Body of pancreas (tissue), 4 donors: ENCODE measurements around the gene ARFRP1. TPM values are rescaled to one million over a fixed set of nuclear protein-coding genes. Genes with fewer than 3 reads are reported as not detected.

Source experiments
- ATAC-seq: fragments of 150-250 bp; one replicate; pipeline ENCODE4 v1.9.1; 2016
- DNase-seq, 4 donors: peaks; one replicate each; pipeline ENCODE4 v3.0.0-alpha.2; 2019
- H3K27ac ChIP-seq, 4 donors: fragments of 200-600 bp; sonication (generic); 1 replicate in 3 of 4; 2 replicates in 1 of 4; pipeline versions ENCODE4 v1.5.1 to v1.6.1; 2016 to 2019; ENCODE audit warnings: mild to moderate bottlenecking in 1 of 4, mixed read lengths in 1 of 4, moderate library complexity in 1 of 4
- H3K27me3 ChIP-seq, 2 donors: fragments of 200-600 bp; sonication (generic); one replicate each; pipeline ENCODE4 v1.6.0; 2016; ENCODE audit warnings: mild to moderate bottlenecking in 1 of 2
- H3K36me3 ChIP-seq, 2 donors: fragments of 200-600 bp; sonication (generic); replicated peaks in 1 of 2; 2 replicates each; pipeline ENCODE4 v1.5.1; 2016; ENCODE audit warnings: low read depth in 2 of 2; ENCODE audit not compliant: insufficient read depth in 1 of 2
- H3K4me1 ChIP-seq: fragments of 200-600 bp; sonication (generic); one replicate; pipeline ENCODE4 v1.6.0; 2016
- H3K4me3 ChIP-seq, 2 donors: fragments of 200-600 bp; sonication (generic); 1 replicate in 1 of 2; 2 replicates in 1 of 2; pipeline ENCODE4 v1.5.1; 2016 to 2019
- H3K9me3 ChIP-seq, 3 donors: fragments of 200-600 bp; sonication (generic); 1 replicate in 2 of 3; 2 replicates in 1 of 3; pipeline ENCODE4 v1.5.1; 2016
- POLR2A ChIP-seq, 3 donors: fragments of 450-650 bp; IDR thresholded peaks; one replicate each; pipeline ENCODE4 v1.6.1; 2016; ENCODE audit warnings: antibody characterized with exemption in 3 of 3, mild to moderate bottlenecking in 2 of 3
- WGBS, 2 donors: methylation state at CpG; one replicate each; pipeline ENCODE4 v1.1.5; 2017; 5-methylcytosine and 5-hydroxymethylcytosine counted together
- intact Hi-C: fragments of 100-400 bp; cut with DNase I; formaldehyde crosslinking; loops from one replicate; pipeline ENCODE4 v1.15.1; 2023
- total RNA-seq, 2 donors: library from RNA; depleted of rRNA; stranded (reverse); fragments of >200 nt; gene quantifications; one replicate each; pipeline ENCODE4 v1.1.0, GENCODE V29; 2016
- TF ChIP-seq, protein P1 (sequence below), 7 experiments: fragments of 450-650 bp in 4 of 7; fragments of 200-600 bp in 3 of 7; sonication (generic) in 3 of 7; IDR thresholded peaks; one replicate each; pipeline ENCODE4 v1.5.1; 2016 to 2019; ENCODE audit warnings: antibody characterized with exemption in 7 of 7

The ARFRP1 gene
- total RNA-seq, 2 donors from 2014 or later = 22.6 to 23.4 TPM

- H3K9me3 ChIP-seq = no peaks in the 10 kb centered on the region
- H3K4me1 ChIP-seq = peaks cover 43% of the 10 kb centered on the region
- no peak for ATAC-seq
- H3K27me3 ChIP-seq = no peaks in the 10 kb centered on the region
- H3K27ac ChIP-seq = peak overlapping the region; percentile 85 to 96 (median 89)
- no peak overlapping the region for H3K4me3 ChIP-seq
- intact Hi-C loops = no loop called here
- WGBS, 2 donors = 12% methylated on average over 6 of the region's 6 CpGs; no CpG with 5 or more reads in 1 of the 2 donors
- DNase-seq = no peak
- H3K36me3 ChIP-seq = peaks cover 0 to 2% of the 10 kb centered on the region in 2 donors
- TF ChIP-seq POLR2A (IDR thresholded peaks at IDR 0.05) = no peak
- TF ChIP-seq, protein P1, sequence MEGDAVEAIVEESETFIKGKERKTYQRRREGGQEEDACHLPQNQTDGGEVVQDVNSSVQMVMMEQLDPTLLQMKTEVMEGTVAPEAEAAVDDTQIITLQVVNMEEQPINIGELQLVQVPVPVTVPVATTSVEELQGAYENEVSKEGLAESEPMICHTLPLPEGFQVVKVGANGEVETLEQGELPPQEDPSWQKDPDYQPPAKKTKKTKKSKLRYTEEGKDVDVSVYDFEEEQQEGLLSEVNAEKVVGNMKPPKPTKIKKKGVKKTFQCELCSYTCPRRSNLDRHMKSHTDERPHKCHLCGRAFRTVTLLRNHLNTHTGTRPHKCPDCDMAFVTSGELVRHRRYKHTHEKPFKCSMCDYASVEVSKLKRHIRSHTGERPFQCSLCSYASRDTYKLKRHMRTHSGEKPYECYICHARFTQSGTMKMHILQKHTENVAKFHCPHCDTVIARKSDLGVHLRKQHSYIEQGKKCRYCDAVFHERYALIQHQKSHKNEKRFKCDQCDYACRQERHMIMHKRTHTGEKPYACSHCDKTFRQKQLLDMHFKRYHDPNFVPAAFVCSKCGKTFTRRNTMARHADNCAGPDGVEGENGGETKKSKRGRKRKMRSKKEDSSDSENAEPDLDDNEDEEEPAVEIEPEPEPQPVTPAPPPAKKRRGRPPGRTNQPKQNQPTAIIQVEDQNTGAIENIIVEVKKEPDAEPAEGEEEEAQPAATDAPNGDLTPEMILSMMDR (IDR thresholded peaks at IDR 0.05) = no peak
Observed at GRCh38 chr20:63741354-63741675, 33.5 kb upstream of the ARFRP1 start.

GRCh38 chr20:63740627-63741353 lies 33.0 kb upstream of the ARFRP1 start:
- ATAC-seq (peak; percentile 76), DNase-seq (peak; percentile 94 to 98 (median 96))
- Histone ChIP-seq H3K4me3 (peak overlapping the region; percentile 14 to 27), H3K9me3 (no peaks in the 10 kb centered on the region), H3K36me3 (peaks cover 0 to 2% of the 10 kb centered on the region in 2 donors), H3K4me1 (peaks cover 43% of the 10 kb centered on the region), H3K27me3 (no peaks in the 10 kb centered on the region), H3K27ac (peak overlapping the region; percentile 85 to 96 (median 89))
- 0% methylated on average over 2 to 27 of the region's 29 CpGs for WGBS, 2 donors
- intact Hi-C loops = no loop called here
- TF ChIP-seq, protein P1 (IDR thresholded peaks at IDR 0.05) = peak; percentile 11 to 67 (median 44)
- peak; percentile 24 to 76 (median 67) for TF ChIP-seq POLR2A (IDR thresholded peaks at IDR 0.05)

DNA sequence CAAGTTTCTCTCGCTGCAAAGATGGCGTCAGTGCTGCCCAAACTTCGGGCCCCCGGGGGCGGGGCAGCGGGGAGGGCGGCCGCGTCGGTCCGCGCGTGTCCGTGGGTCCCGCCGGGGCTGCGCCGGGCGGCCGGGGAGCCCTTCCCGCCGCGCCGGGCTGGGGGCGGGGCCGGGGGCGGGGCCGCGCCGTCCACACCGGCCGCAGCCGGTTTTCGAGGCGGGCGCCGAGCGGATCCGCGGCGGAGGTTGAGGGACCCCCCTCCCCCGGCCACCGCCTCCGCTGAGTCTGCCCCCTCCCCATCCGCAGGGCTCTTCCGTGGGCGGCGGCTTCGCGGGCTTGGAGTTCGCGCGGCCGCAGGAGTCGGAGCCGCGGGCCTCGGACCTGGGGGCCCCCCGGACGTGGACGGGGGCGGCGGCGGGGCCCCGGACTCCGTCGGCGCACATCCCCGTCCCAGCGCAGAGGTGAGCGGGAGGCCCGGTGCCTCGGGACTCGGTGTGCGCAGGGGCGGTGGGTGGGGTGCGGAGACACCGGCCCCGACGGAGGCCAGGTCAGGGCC lies 32.4 kb upstream of the ARFRP1 start:
- no peaks in the 10 kb centered on the region for H3K9me3 ChIP-seq
- no peaks in the 10 kb centered on the region for H3K27me3 ChIP-seq
- peak overlapping the region; percentile 85 to 96 (median 89) for H3K27ac ChIP-seq
- peaks cover 0 to 2% of the 10 kb centered on the region in 2 donors for H3K36me3 ChIP-seq
- WGBS, 2 donors = 0% methylated on average over 37 of the region's 80 CpGs; no CpG with 5 or more reads in 1 of the 2 donors
- H3K4me1 ChIP-seq = peaks cover 43% of the 10 kb centered on the region
- TF ChIP-seq, protein P1 (IDR thresholded peaks at IDR 0.05) = no peak
- no peak for TF ChIP-seq POLR2A (IDR thresholded peaks at IDR 0.05)
- intact Hi-C loops = no loop called here
- DNase-seq (peak in 3 of 4 donors; percentile 33 to 50 (median 49)), ATAC-seq (peak; percentile 13)
- peak overlapping the region; percentile 14 to 27 for H3K4me3 ChIP-seq

- H3K27ac ChIP-seq = peak within 1 kb of the TSS; percentile 85 to 96 (median 89)
- H3K36me3 ChIP-seq = peaks cover 0 to 2% of the 10 kb centered on the region in 2 donors
- peak; percentile 78 to 87 (median 82) for DNase-seq
- intact Hi-C loops = loop anchor here (5.0 to 10.0 kb wide), 2 partner anchors 37 to 85 kb away; partner anchors contain the start of genes RTEL1 and STMN3
- no peaks in the 10 kb centered on the region for H3K27me3 ChIP-seq
- no peaks in the 10 kb centered on the region for H3K9me3 ChIP-seq
- peak in 2 of 3 donors; percentile 14 to 15 for TF ChIP-seq POLR2A (IDR thresholded peaks at IDR 0.05)
- TF ChIP-seq, protein P1 (IDR thresholded peaks at IDR 0.05) = no peak
- H3K4me1 ChIP-seq = peaks cover 43% of the 10 kb centered on the region
- 0 to 1% methylated on average over 4 to 48 of the region's 136 CpGs for WGBS, 2 donors
- ATAC-seq = peak; percentile 77
- H3K4me3 ChIP-seq = peak within 1 kb of the TSS; percentile 14 to 27
Observed at GRCh38 chr20:63739130-63740069, 31.6 kb upstream of the ARFRP1 start, which contains the start of gene SLC2A4RG. SLC2A4RG (plus strand) TSS chr20:63739776; CDS start chr20:63739913, 137 bp downstream.
